Right lobe of liver (tissue), 4 donors: ENCODE data around the gene CCDC43.
"Not testable (repeated sequence)": the region's sequence is repeated elsewhere in the genome, so short reads cannot be mapped to it uniquely, and the experiment has no call there.

Experiments
- POLR2A ChIP-seq: fragments of 450-650 bp; IDR thresholded peaks from one replicate; pipeline ENCODE4 v1.6.1; 2017; ENCODE audit warnings: antibody characterized with exemption, mild to moderate bottlenecking
- TF ChIP-seq, protein P1 (sequence below), 4 donors: fragments of 200-600 bp in 3 of 4; fragments of 450-650 bp in 1 of 4; IDR thresholded peaks; one replicate each; pipeline versions ENCODE4 v1.5.1 to v1.8.0; 2016 to 2022; ENCODE audit warnings: antibody characterized with exemption in 4 of 4, mild to moderate bottlenecking in 2 of 4
- donor health status: DM: no; HTN: no; CAD: no.
- donor health status: DM: no; HTN: no; CAD: no.
- donor health status: DM: no; HTN: yes; CAD: no.

- TF ChIP-seq, protein P1, sequence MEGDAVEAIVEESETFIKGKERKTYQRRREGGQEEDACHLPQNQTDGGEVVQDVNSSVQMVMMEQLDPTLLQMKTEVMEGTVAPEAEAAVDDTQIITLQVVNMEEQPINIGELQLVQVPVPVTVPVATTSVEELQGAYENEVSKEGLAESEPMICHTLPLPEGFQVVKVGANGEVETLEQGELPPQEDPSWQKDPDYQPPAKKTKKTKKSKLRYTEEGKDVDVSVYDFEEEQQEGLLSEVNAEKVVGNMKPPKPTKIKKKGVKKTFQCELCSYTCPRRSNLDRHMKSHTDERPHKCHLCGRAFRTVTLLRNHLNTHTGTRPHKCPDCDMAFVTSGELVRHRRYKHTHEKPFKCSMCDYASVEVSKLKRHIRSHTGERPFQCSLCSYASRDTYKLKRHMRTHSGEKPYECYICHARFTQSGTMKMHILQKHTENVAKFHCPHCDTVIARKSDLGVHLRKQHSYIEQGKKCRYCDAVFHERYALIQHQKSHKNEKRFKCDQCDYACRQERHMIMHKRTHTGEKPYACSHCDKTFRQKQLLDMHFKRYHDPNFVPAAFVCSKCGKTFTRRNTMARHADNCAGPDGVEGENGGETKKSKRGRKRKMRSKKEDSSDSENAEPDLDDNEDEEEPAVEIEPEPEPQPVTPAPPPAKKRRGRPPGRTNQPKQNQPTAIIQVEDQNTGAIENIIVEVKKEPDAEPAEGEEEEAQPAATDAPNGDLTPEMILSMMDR (IDR thresholded peaks at IDR 0.05) = not testable (repeated sequence)
- TF ChIP-seq POLR2A = not testable (repeated sequence)
Measured at GRCh38 chr17:44700288-44700687, 10.7 kb upstream of the CCDC43 start.
